Stomach (tissue), 9 donors: ENCODE data around the gene ADAMTS6. TPM values are rescaled to one million over a fixed set of nuclear protein-coding genes. Genes with fewer than 3 reads are reported as not detected.
A peak's percentile ranks its signal among the peaks of the same experiment; 100 is the strongest.

Source experiments
- DNase-seq, 2 donors: peaks; one replicate each; pipeline versions ENCODE4 v3.0.0 to v3.0.0-alpha.2; 2013 to 2019
- H3K27ac ChIP-seq, 5 donors: fragments of 200-600 bp in 4 of 5; sonication (generic) in 4 of 5; one replicate each; pipeline ENCODE4 v1.5.1; 2013 to 2019; ENCODE audit warnings: mild to moderate bottlenecking in 1 of 5, moderate library complexity in 1 of 5
- H3K27me3 ChIP-seq, 3 donors: fragments of 200-600 bp; sonication (generic); one replicate each; pipeline ENCODE4 v1.5.1; 2017 to 2019; ENCODE audit warnings: mixed run types in 1 of 3
- H3K36me3 ChIP-seq, 4 donors: fragments of 200-600 bp; sonication (generic); 1 replicate in 3 of 4; 2 replicates in 1 of 4; pipeline ENCODE4 v1.5.1; 2016 to 2019
- H3K4me1 ChIP-seq, 4 donors: fragments of 200-600 bp; sonication (generic); one replicate each; pipeline ENCODE4 v1.5.1; 2016 to 2019
- H3K4me3 ChIP-seq, 4 donors: fragments of 200-600 bp; sonication (generic) in 3 of 4; one replicate each; pipeline ENCODE4 v1.5.1; 2016 to 2019; ENCODE audit warnings: mild to moderate bottlenecking in 1 of 4
- H3K9me3 ChIP-seq, 4 donors: fragments of 200-600 bp; sonication (generic); one replicate each; pipeline ENCODE4 v1.5.1; 2016 to 2019
- EP300 ChIP-seq: sonication (generic); formaldehyde crosslinking; IDR thresholded peaks from one replicate; pipeline ENCODE4 v1.6.1; 2017; ENCODE audit warnings: antibody characterized with exemption
- POLR2A ChIP-seq, 4 donors: fragments of 450-650 bp; IDR thresholded peaks; one replicate each; pipeline ENCODE4 v1.6.1; 2016; ENCODE audit warnings: antibody characterized with exemption in 4 of 4, control low read depth in 2 of 4, mild to moderate bottlenecking in 1 of 4, moderate library complexity in 1 of 4
- POLR2AphosphoS5 ChIP-seq, 3 donors: sonication (generic); formaldehyde crosslinking; IDR thresholded peaks; one replicate each; pipeline ENCODE4 v1.6.1; 2016; ENCODE audit warnings: antibody characterized with exemption in 3 of 3
- WGBS, 5 donors: extraction: QIAGEN DNeasy Blood & Tissue Kit in 3 of 5; methylation state at CpG; one replicate each; pipeline versions ENCODE4 v1.1.5 to v1.1.7; 2013 to 2018; 5-methylcytosine and 5-hydroxymethylcytosine counted together
- intact Hi-C: fragments of 100-400 bp; cut with DNase I; formaldehyde crosslinking; loops from one replicate; pipeline ENCODE4 v1.15.1; 2023; ENCODE audit warnings: low total_unique reads
- polyA plus RNA-seq, 3 donors: library from polyadenylated mRNA; stranded (reverse); fragments of 200-250 nt; gene quantifications; one replicate each; pipeline ENCODE4 v1.2.3, GENCODE V29; 2013
- total RNA-seq, 5 donors: library from RNA; depleted of rRNA; stranded (reverse); fragments of >200 nt; gene quantifications; one replicate each; pipeline versions ENCODE4 v1.1.0 to v1.2.3, GENCODE V29; 2014 to 2016
- TF ChIP-seq, protein P1 (sequence below), 7 experiments: fragments of 450-650 bp in 4 of 7; fragments of 200-600 bp in 3 of 7; sonication (generic) in 3 of 7; IDR thresholded peaks; one replicate each; pipeline ENCODE4 v1.5.1; 2016 to 2019; ENCODE audit warnings: antibody characterized with exemption in 7 of 7, control low read depth in 2 of 7, mild to moderate bottlenecking in 1 of 7
- donor health status: healthy with polysubstance abuse.
- donor health status: Bipolar disorder and iron deficiency.
- donor health status: healthy.

ADAMTS6 gene
- total and polyA plus RNA-seq, 8 donors, result 0.15 to 43.3 (median 0.58) TPM; not detected in 1

DNA sequence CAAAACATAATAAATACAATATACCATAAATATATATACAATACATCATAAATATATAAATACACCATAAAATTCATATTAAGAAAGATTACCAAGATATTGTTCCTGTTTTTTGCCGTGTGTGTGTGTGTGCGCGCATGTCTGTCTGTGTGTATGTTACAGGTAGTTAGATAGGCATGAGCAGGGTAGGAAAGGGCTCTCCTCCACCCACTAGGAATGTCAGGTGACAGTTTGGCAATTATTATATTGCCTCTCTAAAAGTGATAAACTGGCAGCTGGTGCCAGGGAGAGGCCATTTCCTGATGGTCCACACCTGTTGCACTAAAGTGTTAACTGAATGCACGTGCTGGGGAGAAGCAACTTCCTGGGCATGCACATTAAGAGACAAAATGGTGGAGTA is 232.8 kb downstream of the ADAMTS6 start:
- no peak overlapping the region for H3K4me3 ChIP-seq
- H3K27me3 ChIP-seq, result no peaks in the 10 kb centered on the region
- H3K36me3 ChIP-seq, result no peaks in the 10 kb centered on the region
- H3K9me3 ChIP-seq, result no peaks in the 10 kb centered on the region
- DNase-seq, result no peak
- TF ChIP-seq POLR2AphosphoS5 (IDR thresholded peaks at IDR 0.05), result no peak
- intact Hi-C loops, result no loop called here
- no peak overlapping the region for H3K27ac ChIP-seq
- H3K4me1 ChIP-seq, result no peaks in the 10 kb centered on the region
- WGBS, 5 donors, result 80 to 89% (median 86%) methylated on average over 4 of the region's 4 CpGs

DNA sequence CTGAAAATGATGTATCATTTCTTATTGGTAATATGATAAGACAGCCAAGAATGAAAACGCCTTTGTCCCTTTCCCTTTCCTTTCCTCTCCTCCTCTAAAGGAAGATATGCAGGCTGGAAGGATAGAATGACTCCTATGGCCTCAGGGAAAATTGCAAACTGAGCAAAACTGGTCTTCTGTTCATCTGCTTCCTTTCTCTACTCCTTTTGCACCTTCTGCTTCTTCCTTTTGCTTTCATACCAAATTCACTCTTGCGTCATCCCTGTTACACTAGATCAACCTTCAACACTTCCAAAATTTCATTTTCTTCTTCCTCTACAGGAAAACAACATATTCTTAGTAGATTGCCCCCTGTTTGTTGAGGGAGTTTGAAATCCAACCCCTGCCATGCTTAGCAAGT is 234.1 kb downstream of the ADAMTS6 start:
- Histone ChIP-seq H3K4me3 (no peak overlapping the region), H3K27me3 (no peaks in the 10 kb centered on the region), H3K36me3 (no peaks in the 10 kb centered on the region), H3K4me1 (no peaks in the 10 kb centered on the region), H3K27ac (no peak overlapping the region), H3K9me3 (no peaks in the 10 kb centered on the region)
- TF ChIP-seq POLR2AphosphoS5 (IDR thresholded peaks at IDR 0.05) (no peak), EP300 (no peak), POLR2A (IDR thresholded peaks at IDR 0.05) (no peak)
- TF ChIP-seq, protein P1, sequence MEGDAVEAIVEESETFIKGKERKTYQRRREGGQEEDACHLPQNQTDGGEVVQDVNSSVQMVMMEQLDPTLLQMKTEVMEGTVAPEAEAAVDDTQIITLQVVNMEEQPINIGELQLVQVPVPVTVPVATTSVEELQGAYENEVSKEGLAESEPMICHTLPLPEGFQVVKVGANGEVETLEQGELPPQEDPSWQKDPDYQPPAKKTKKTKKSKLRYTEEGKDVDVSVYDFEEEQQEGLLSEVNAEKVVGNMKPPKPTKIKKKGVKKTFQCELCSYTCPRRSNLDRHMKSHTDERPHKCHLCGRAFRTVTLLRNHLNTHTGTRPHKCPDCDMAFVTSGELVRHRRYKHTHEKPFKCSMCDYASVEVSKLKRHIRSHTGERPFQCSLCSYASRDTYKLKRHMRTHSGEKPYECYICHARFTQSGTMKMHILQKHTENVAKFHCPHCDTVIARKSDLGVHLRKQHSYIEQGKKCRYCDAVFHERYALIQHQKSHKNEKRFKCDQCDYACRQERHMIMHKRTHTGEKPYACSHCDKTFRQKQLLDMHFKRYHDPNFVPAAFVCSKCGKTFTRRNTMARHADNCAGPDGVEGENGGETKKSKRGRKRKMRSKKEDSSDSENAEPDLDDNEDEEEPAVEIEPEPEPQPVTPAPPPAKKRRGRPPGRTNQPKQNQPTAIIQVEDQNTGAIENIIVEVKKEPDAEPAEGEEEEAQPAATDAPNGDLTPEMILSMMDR (IDR thresholded peaks at IDR 0.05), result no peak
- 80 to 98% (median 91%) methylated on average over 2 of the region's 2 CpGs for WGBS, 5 donors
- no peak for DNase-seq
- intact Hi-C loops, result no loop called here

DNA sequence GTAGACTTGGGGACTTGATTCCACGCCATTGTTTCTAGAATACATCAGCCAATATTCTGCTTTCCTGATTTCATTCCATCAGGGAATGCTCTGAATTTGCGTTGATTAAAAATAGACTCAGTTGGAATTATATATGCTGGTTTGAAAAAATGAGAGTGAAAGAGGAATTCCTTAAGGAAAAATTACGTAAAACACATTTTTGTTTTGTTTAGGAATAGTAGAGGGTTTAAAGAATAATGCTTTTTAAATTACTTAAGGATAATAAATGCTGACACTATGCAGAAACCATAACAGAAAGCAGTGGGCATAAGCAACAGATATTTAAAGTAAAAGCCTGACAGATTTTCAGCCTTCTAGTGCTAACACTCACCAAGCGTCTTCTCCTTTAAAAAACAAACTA is 235.0 kb downstream of the ADAMTS6 start:
- TF ChIP-seq, protein P1 (IDR thresholded peaks at IDR 0.05), result no peak
- no peak for TF ChIP-seq POLR2AphosphoS5 (IDR thresholded peaks at IDR 0.05)
- no peak for TF ChIP-seq POLR2A (IDR thresholded peaks at IDR 0.05)
- TF ChIP-seq EP300, result no peak
- intact Hi-C loops, result no loop called here
- no peaks in the 10 kb centered on the region for H3K27me3 ChIP-seq
- DNase-seq, result no peak
- no peaks in the 10 kb centered on the region for H3K9me3 ChIP-seq
- no peak overlapping the region for H3K4me3 ChIP-seq
- H3K27ac ChIP-seq, result no peak overlapping the region
- 67 to 91% (median 83%) methylated on average over 4 of the region's 4 CpGs for WGBS, 5 donors
- H3K36me3 ChIP-seq, result no peaks in the 10 kb centered on the region
- no peaks in the 10 kb centered on the region for H3K4me1 ChIP-seq

DNA sequence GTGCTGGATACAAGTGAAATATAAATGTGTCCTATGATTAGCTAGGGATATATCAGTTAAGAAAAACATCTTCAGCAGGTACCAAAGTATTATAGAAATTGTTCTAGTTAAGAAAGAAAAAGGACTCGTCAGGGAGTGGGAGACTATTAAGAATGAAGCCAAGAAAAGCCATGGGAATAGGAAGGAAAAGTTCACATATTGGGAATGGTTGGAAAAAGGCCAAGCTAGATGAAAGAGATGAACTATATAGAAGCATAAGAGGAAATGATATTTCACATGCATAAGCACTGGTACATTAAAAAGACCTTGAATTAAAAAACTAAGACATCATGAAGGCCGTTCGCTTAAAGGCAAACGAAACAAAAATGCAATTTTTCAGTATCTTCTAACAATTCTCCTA is 237.7 kb downstream of the ADAMTS6 start:
- 87 to 92% (median 88%) methylated on average over 4 of the region's 4 CpGs for WGBS, 5 donors
- Histone ChIP-seq H3K27ac (no peak overlapping the region), H3K4me1 (no peaks in the 10 kb centered on the region), H3K9me3 (no peaks in the 10 kb centered on the region), H3K4me3 (no peak overlapping the region), H3K27me3 (no peaks in the 10 kb centered on the region), H3K36me3 (no peaks in the 10 kb centered on the region)
- peak in 1 of 2 donors; percentile 8 for DNase-seq
- intact Hi-C loops, result no loop called here
- TF ChIP-seq POLR2AphosphoS5 (IDR thresholded peaks at IDR 0.05) (no peak), POLR2A (IDR thresholded peaks at IDR 0.05) (no peak), EP300 (no peak)
- TF ChIP-seq, protein P1 (IDR thresholded peaks at IDR 0.05), result no peak

DNA sequence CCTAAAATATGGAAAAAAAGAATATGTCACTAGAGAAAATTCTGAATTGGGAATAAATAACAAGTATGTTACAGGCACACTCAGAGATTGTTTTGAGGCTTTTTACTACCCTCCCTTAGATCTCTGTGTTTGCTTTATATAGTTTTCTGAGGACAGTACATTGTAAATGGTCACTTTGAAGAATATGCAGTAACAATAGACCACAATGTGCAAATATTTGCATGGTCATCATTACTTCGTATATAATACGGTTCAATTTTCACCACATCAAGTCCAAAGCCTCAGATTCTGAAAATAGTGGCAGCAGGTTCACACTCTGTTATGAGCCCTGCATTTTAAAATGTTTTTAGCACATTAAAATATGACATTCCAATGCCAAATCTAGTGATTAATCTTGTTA is 238.6 kb downstream of the ADAMTS6 start:
- Histone ChIP-seq H3K36me3 (no peaks in the 10 kb centered on the region), H3K4me1 (no peaks in the 10 kb centered on the region), H3K4me3 (no peak overlapping the region), H3K27ac (no peak overlapping the region), H3K9me3 (no peaks in the 10 kb centered on the region), H3K27me3 (no peaks in the 10 kb centered on the region)
- TF ChIP-seq EP300, result no peak
- TF ChIP-seq, protein P1 (IDR thresholded peaks at IDR 0.05), result no peak
- TF ChIP-seq POLR2AphosphoS5 (IDR thresholded peaks at IDR 0.05), result no peak
- no peak for TF ChIP-seq POLR2A (IDR thresholded peaks at IDR 0.05)
- whole genome bisulfite sequencing, 5 donors, result 28 to 56% (median 40%) methylated on average over 2 of the region's 2 CpGs
- intact Hi-C loops, result no loop called here
- DNase-seq, result no peak
